ENCODE measurements around the gene TWF1.
"Not testable (repeated sequence)": the region's sequence is repeated elsewhere in the genome, so short reads cannot be mapped to it uniquely, and the experiment has no call there.

TWF1 gene

DNA sequence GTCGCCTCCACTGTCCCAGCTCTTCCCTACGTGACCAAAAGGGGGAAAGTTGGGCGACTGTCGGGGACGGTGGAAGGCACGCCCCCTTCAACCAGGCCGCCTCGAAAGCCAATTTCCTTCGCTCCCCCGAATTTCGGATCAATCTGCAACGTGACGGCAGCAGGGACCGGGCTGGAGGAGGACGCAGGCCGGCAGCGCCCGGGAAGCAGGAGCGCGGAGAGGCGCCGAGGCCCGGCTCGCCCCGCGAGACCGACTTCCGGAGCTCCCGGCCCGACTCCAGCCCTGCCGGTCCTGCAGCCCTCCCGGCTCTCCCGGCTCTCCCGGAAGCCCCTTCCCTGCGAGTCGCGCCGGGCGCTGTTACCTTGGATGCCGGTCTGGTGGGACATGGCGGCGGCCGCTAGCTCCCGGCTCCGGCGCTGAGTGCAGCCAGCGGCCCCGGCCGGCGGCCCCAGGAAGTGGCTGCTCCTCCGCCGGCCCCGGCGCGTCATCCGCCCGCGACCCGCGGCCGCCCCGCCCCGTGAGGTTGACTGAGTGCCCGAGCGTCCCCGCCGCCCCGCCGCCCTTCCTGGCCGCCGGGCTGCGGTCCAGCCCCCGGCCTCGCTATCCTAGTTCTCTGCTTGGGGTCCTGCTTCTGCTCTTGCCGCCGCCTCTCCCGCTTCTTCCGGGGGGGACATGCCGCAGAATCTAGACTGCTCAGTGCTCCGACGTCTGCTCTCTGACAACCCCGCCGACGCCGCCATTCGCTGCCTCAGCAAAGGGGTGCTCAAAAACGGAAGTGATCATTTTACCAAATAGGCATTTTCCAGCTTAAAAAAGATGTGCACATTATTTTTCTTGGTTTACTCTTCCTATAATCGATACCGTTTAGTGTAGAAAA lies at the start of gene TWF1:
TWF1 (minus strand) TSS at position 458 of the 877 bp plus-strand sequence; CDS start at position 386, 72 bp downstream.
- peak; percentile 78 for DNase-seq

DNA sequence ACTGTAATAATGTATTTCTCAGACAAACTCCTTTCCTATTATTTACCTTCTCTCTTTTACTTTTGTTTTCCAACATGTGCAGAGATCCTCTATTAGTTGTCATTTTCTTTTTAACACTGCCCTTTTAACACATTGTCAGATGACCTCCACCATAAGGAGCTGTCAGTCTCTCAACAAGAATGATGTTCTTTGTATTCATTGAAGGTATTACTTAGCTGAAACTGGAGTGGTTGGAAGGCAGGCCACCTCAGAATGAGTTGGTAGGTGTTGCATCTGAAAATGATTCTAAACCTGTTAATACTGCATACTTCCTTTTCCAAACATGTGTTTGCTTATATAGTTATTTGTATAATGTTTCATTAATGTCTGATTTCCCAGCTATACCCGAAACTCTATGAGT lies 46.6 kb upstream of the TWF1 start:
- DNase-seq = no peak

DNA sequence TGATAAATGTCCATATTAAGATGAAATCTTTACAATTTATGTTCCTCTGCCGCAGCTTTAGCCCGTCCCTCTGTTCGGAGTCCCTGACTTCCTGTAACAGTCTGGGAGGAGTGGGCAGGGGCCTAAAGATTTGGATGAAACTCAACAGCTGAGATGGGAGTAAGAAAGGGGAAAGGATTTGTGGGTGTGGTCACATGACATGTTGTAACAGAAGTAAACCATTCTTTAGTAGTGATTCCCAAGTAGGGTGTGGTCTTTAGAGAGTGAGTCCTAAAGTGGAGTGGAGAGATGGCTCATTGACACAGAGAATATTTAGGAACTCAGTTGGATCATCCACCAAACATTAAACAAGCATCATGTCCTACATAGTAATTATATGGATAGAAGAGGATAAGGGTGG lies 42.7 kb upstream of the TWF1 start:
- DNase-seq = no peak

DNA sequence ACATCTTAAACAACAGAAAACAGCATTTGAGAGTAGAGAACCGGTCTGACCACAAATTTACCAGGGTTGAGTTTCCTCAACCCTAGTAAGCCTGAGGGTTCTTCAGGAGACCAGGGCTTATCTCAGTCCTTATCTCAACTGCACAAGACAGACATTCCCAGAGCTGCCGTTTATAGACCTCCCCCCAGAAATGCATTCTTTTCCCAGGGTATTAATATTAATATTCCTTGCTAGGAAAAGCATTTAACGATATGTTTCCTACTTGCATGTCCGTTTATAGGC lies 42.0 kb upstream of the TWF1 start:
- no peak for DNase-seq

DNA sequence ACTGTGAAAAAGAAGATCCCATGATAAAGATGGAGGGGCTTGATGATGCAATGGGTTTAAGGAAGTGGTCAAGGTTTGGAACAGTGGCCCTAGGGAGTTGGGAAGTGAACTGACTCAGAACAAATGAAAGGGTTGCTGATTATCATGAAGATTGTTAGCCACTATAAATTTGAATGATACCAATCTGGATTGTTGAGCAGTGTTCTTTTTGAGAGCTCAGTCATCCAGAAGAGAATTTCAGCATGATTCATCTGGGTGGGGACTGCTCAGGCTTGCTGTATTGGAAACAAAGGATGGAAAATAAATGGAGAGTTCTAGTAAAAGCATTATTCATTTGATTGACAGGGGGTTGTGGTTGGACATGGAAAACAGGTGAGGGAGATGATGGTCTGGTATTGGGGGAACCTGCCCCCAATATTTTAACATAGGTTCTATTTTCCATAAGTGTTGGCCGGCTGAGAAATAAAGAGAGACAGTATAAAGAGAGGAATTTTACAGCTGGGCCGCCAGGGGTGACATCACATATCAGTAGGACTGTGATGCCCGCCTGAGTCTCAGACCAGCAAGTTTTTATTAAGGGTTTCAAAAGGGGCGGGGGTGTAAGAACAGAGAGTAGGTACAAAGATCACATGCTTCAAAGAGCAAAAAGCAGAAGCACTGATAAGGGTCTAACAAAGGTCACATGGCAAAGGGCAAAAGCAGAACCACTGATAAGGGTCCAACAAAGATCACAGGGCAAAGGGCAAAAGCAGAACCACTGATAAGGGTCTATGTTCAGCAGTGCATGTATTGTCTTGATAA lies 41.5 kb upstream of the TWF1 start:
- not testable (repeated sequence) for DNase-seq

DNA sequence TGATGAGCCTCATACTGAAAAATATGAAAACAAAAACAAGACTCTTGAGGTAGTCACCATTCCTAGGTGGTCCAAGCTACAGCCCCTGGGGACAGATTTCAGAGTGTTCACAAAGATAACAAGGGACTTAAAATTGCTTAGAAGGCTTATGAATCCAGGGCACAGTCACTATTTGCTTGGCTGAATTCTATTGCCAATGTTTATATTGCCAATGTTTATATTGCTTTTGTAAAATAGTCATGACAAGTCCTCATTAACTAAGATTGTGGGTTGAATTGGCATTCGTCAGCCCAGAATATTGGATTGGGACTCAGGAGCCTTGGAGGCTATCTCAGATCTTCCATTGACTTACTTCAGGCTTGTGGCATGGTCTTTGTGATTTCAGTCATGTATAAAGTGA lies 36.1 kb upstream of the TWF1 start:
- DNase-seq = no peak

DNA sequence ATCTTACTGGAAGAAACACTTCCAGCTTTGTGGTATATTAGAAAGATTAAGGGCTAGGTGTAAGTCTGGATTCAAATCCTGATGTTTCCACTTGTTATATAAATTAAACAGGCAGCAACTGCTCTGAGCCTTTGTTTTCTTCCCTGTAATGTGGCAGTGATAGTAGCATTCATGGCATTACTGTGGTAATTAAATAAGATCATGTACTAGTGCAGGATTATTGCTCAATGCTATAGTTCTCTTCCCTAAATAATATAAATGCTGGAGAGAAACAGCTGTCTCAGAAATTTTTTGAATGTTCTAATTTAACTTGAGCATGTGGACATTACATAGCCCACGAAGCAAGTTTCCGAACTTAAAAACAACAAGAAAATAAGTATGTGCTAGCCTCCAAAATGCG lies 35.1 kb upstream of the TWF1 start:
- no peak for DNase-seq

DNA sequence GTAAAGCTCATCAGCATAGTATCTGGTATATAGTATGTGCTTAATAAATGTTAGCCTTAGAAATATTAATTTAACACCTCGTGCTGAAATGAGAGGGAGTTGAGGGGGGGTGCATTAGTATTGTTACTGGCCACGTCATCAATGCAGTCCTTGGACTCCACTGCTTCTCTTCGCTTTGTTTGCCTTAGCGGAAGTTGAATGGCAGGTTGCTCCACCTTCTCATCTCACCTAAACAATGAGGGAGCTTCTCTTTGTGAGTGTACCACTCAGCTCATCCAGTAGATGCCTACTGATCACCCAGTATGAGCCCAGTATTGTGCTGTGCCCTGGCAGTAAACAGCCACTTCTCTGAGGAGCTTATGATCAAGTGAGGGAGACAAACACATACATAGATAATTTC lies 34.2 kb upstream of the TWF1 start:
- no peak for DNase-seq

DNA sequence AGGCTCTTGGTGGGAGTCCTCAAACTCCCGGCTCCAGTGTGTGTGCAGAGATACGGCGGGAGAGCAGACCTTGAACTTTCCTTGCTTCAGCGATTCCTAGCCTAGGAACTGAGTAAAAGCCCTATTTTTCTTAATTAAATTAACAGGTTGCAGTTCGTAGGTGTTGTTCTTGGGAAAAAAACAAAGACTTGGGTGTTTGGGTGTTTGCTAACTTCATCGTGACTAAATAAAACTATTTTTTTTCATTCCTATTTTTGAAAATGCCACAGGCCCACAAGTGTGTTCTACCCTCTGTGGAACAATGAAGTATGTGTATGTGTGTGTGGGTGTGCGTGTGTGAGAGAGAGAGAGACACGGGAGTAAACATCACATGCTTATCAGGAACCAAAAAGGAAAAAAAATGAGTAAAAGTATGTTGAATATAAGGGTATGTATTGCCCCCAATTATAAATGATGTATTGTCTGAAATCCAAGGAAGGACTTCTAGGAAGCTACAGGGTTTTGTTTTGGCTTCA lies 30.4 kb upstream of the TWF1 start:
- no peak for DNase-seq

DNA sequence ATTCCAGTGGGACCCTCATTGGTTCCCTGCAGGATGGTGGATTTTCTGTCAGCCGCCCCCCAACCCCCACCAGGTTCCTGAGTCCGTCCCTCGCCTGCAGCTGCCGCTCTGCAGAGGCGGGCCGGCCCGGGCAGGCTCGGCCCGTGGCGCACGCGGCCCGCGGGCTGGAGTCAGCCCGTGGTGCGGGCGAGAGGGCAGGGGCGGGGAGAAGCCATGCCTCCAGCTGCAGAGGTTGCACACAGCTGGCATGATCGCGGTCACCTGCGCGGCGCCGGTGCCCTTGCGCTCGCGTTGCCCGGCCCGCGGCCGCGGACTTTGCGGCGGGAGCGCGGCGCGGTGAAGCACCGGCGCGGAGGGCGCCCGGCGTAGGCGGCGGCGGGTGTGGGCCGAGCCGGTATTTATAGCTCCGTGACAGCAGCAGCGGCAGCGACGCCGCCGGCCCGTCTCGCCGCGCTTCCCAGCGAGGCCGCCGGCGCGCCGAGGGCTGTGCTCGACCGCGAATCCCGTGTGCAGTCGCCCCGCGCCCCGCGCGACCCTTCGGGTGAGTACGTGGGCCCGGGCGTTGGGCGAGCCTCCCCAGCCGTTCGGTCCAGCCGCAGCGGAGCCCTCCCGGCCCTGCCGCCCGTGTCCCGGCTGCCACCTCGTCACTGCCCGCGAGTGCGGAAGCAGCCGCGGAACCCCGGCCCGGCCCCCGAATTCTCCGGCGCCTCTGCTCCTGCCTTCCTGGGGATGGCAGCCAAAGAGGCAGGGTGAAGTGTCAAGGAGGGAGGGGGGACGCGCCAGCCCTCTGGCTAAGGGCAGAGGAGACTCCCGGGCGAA lies 29.7 kb upstream of the TWF1 start, which contains the start of gene TMEM117:
TMEM117 (plus strand) TSS at position 426 of the 819 bp plus-strand sequence.
- DNase-seq = peak; percentile 57

DNA sequence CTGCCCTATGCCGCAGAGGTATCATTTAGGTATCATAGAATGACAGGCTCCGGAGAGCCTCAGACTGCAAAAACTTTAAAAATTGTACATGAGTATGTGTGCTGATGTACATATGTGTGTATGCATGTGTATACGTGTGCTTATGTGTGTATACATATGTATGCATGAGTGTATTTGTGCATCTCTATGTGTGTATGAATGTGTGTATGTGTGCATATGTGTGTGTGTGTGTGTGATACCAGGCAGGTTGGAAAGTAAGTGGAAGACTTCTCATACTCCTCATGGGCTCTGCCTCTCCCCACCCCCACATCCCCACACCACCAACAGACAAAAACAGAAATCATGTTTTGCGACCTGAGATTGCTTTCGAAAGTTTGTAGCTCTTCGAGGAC lies 29.1 kb upstream of the TWF1 start:
- DNase-seq = no peak

DNA sequence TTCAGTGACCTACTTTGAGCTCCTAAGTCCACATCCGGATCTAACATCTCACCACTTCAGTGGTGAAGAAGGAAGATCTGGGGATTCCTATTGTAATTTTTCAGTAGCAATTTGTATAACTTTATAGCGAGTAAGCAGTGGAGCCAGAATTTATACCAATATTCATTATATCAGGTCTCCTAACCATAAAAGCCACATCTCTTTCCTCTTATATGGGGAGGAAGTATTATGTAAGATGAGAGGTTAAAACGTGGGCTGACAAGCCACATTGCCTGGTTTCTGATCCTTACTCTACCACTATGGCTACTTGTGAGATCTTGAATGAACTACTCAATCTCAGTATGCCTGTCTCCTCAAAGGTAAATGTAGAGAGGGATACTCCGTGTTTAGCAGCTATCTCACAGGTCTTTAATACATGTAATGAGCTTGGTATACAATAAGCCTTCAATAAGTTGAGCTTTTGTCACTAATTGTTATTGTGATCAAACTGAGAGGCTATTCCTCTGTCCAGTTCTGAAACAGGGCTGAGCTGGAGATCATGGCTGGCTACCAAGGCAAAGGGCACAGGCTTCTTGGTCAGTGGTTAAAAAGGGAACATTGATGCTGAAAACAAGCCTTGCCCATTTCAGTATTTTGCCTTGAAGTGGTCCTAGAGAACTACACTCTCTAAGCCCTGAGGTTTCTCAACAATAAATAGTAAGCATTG lies 26.5 kb upstream of the TWF1 start:
- no peak for DNase-seq

DNA sequence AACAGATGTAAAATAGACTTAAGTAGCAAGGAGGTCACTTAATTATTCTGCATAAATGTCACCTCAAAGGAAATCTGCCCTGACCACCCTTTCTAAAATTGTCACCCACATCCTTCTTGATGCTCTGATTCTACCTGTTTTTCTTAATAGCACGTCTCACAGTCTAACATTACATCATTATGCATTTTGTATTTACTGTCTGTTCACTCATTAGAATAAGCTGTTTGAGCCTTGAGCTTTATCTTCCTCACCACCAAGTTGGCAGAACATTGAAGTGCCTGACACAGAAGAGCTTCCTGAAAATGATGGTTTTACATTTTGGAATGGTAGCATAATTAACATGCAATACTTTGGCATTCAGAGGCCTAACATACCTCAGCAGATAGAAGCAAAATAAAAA lies 21.0 kb upstream of the TWF1 start:
- no peak for DNase-seq

DNA sequence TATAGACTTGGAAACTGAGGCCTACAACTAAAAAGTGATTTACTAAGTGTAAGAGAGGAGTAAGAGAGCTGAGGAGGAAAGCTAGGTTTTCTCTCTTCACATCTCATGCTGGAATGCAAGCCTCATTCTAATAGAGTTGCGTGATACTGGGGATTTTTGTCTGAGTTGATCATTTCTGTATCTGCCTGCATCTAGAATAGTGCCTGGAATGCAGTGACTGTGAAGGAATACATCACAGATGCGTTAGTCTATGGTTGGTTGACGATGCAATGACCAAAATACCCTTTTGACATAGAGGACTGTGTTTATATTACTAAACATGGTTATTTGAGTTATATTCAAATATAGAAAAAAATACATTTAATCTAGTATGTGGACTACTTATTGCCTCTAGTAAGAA lies 20.6 kb upstream of the TWF1 start:
- no peak for DNase-seq

DNA sequence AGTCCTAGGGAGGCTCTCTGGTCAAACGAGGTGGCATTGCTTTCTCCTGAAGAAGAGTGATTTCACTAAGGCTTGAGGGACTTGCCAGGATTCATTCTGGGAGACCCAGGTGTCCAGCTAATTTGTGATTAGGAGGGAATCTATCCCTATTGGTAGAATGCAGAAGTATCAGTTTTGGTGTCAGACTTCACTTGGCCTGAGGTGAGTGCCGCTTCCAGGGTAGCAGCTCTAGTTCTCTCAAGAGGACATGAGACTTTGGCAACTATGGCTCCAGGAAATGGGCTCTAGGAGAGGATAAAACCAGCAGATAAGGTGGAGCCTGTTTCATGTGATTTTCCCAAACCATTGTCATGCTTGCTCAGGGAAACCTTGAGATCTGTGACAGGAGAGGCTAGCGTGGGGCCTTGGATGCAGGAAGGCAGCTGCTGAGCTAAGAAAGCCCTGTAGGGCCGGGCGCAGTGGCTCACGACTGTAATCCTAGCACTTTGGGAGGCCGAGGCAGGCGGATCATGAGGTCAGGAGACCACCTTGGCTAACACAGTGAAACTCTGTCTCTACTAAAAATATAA lies 18.2 kb upstream of the TWF1 start:
- DNase-seq = no peak

DNA sequence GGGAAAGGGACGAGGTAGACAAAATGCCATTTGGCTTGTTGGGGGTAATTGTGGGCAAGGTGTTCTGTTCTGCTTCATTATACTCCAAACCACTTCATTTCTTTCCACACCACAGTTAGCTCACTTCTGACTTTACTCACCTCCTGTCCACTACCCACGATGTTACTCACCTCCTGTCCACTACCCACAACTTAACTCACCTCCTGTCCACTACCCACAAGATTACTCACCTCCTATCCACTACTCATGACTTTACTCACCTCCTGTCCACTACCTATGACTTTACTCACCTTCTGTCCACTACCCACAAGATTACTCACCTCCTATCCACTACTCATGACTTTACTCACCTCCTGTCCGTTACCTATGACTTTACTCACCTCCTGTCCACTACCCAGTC lies 10.1 kb upstream of the TWF1 start:
- no peak for DNase-seq

DNA sequence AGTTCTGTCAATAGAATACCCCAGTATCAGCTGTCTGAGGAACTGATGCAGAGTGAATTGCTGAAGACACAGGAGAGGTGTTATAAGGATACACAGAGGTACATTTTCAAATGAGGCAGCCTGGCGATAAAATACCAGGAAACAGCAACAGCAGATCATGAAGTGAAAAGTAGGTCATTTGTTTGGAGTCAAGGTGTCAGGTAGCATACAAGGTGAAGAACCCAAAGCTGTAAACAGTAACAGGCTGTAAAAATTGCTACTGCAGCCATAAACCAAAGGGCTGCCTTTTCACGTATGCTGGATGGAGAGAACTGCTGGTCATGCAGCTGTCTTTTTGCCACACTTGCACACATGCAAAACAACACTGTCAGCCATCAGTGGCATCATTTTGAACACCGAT lies 9.3 kb upstream of the TWF1 start:
- no peak for DNase-seq

DNA sequence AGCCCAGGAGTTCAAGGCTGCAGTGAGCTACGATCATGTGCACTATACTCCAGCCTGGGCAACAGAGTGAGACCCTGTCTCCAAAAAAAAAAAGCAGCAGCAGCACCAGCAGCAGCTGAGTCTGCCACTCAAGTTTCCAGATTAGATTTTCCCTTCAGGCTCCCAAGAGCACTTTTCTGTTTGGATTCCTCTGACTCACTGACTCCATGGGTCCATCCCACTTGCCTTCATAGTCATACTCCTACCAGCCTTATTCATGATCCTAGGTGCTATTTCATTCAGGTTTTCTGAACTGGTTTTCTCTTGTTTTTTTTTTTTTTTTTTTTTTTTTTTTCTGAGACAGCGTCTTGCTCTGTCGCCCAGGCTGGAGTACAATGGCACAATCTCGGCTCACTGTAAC lies 6.8 kb upstream of the TWF1 start:
- DNase-seq = no peak

DNA sequence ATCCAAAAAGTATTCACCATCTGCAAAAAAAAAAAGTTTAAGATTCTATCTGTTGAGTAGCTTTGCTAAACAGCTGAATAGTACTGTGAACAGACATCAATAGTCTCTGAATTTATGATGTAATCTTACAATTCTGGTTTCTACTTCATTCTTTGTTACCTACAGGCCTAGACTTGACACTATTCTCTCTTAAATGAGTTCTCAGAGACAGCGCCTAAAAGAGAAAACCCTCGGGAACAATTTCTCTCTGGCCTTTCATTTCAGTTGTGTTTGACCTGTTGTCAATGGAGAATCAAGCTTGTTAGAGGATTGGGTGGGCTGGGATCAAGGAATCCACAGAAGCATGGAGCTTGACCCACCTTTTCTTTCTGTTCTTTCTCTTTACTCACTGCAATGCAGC lies 5.9 kb upstream of the TWF1 start:
- no peak for DNase-seq

DNA sequence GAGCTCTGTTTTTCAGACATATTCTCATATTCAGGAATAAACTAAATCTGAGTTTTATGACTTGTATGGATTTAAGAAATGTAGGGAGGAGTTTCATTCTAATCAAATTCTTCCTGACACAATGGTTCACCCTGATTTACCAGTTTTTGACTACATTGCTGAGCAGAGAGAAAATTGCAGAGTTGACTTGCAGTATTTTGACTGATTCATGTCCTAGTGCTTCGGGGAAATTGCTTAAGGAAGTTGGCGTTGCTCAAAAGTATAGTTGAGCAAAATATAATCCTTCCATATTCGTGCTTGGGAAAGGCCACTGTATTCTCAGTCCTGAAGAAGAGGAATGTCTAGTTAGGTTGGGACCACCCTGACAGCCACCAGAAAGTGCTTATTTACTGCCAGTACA lies 1.3 kb upstream of the TWF1 start:
- no peak for DNase-seq

DNA sequence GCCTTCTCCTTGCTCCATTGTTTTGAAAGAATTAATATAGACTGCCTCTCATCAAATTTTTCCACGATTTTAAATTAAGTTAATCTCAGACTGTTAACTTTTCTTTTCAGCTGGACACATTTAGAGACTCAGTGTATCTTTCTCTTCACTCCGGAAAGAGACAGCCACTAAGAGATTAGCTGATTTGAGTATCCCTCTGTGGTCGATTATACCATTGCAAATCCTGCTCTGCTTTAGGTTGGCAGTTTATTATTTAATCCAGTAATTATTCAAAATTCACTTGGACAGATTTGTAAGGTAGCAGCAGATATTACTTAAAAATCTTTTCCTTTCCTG lies 588 bp upstream of the TWF1 start:
- no peak for DNase-seq

DNA sequence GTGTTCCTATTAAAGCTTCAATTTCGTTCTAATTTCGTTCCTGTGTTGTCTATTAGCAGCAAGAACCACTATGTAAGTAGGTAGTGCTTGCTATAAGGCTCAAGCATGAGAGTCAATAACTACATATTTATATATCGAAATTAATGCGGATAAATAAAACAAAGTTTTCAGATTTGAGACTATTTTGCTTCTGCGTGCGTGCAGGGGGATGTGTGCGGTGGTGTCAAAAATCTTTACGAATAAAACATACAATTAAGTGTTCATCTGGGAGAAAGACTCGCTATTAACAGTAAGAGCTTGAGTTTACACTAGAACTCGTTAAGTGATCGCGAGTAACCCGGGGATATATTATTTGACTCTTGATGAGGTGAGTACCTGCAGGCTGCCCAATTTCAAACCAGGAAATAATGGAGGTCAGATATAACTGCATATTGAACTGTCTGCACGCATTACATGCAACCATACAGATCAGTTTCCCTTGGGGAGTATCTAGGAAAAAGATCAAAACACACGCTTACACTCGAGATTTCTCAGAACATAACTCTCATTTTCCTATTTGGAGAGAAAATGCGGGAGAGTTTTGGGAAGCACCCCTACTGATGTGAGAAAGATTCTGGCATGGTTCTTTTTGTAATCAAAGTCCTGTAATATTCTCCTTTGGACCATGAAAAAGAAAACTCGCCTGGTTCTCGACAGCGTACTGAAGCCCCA lies 813 bp downstream of the TWF1 start:
- DNase-seq = no peak

Data from activated effector memory CD4-positive, alpha-beta T cell treated with Interleukin-2 at 50 U/mL for 16 hours (primary cell).